Measurements from ENCODE around the gene SHB.

Gene SHB

DNA sequence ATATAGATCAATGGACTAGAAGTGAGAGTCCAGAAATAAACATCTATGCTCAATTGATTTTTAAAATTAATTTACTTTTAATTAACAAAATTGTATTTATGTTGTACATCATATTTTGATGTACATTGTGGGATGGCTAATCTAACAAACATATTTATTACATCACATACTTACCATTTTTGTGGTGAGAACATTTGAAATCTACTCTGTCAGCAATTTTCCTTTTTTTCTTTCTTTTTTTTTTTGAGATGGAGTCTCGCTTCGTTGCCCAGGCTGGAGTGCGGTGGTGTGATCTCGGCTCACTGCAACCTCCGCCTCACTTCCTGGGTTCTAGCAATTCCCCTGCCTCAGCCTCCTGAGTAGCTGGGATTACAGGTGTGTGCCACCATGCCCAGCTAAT lies 32.4 kb upstream of the SHB start:
- H3K9me3 ChIP-seq (ENCODE audit: control insufficient read depth, low read length): no peaks in the 10 kb centered on the region
- no peak overlapping the region for H3K4ac ChIP-seq (ENCODE audit: low read depth in 1 of 2, low read length in 2 of 2)
- 94% methylated on average over 5 of the region's 5 CpGs for WGBS
- no peak overlapping the region for H3K14ac ChIP-seq (ENCODE audit: low read length in 2 of 2)
- peaks cover 3 to 10% of the 10 kb centered on the region in 2 experiments for H3K27me3 ChIP-seq (ENCODE audit: control insufficient read depth in 1 of 2, insufficient read depth in 1 of 2, low read length in 2 of 2)
- no peak overlapping the region for H3K4me2 ChIP-seq (ENCODE audit: low read length, poor library complexity, severe bottlenecking)
- H2AFZ ChIP-seq (ENCODE audit: low read depth, low read length): no peak overlapping the region
- no peak overlapping the region for H2BK12ac ChIP-seq (ENCODE audit: low read length in 2 of 2)
- H4K91ac ChIP-seq (ENCODE audit: low read length): no peak overlapping the region
- no peak overlapping the region for H2BK120ac ChIP-seq (ENCODE audit: low read depth, low read length)
- DNase-seq: no peak
- no peaks in the 10 kb centered on the region for H3K36me3 ChIP-seq (ENCODE audit: control insufficient read depth in 1 of 2, insufficient read depth in 2 of 2, low read depth in 1 of 2, low read length in 2 of 2)
- H4K8ac ChIP-seq (ENCODE audit: low read length): no peak overlapping the region
- no peak overlapping the region for H3K27ac ChIP-seq (ENCODE audit: low read length, poor library complexity, severe bottlenecking)
- no peak overlapping the region for H3K9ac ChIP-seq (ENCODE audit: low read length)
- no peak overlapping the region for H2AK5ac ChIP-seq (ENCODE audit: low read length, severe bottlenecking)
- H3K4me3 ChIP-seq (ENCODE audit: insufficient read depth in 1 of 2, low read depth in 1 of 2, low read length in 2 of 2): no peak overlapping the region
- no peak overlapping the region for H2BK15ac ChIP-seq (ENCODE audit: low read depth, poor library complexity, severe bottlenecking)
- no peak overlapping the region for H3K23ac ChIP-seq (ENCODE audit: low read length in 2 of 2)
- no peak overlapping the region for H2BK5ac ChIP-seq (ENCODE audit: low read depth, low read length, poor library complexity, severe bottlenecking)
- H3K4me1 ChIP-seq (ENCODE audit: control insufficient read depth, insufficient read depth, low read depth, low read length): no peaks in the 10 kb centered on the region
- no peak overlapping the region for H3K18ac ChIP-seq (ENCODE audit: low read depth in 1 of 2, low read length in 2 of 2)
- H3K79me1 ChIP-seq (replicated peaks; ENCODE audit: low read length, poor library complexity, severe bottlenecking): no peaks in the 10 kb centered on the region

DNA sequence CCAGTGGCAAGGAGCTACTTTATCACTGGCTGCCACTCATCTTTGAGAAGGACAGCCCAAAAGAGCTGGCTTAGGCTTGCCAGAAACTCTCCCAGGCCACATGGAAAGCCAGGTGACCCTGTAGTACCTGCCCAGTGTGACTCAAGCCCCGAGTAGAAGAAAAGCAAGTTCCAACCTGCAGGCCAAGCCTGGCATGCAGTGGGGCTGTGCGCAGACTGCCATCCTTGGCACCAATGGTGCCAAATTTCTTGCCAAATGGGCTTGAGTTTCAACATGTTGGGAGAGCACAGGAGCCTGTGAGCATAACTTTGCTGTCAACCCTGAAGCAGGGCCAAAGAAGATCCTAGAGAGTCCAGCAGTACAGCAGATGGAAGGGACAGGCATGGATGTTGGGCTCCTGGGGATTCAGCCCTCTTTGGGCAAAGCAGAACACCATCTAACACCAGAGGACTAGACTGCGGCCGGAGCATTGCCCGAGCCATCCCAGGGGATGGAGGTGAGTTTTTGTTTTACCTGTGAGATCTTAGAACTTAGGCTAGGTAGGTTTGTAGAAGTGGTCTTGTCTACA lies 27.3 kb upstream of the SHB start:
- Histone ChIP-seq H2BK15ac (ENCODE audit: low read depth, poor library complexity, severe bottlenecking) (no peak overlapping the region), H3K79me1 (replicated peaks; ENCODE audit: low read length, poor library complexity, severe bottlenecking) (no peaks in the 10 kb centered on the region), H3K36me3 (ENCODE audit: control insufficient read depth in 1 of 2, insufficient read depth in 2 of 2, low read depth in 1 of 2, low read length in 2 of 2) (no peaks in the 10 kb centered on the region), H3K14ac (ENCODE audit: low read length in 2 of 2) (no peak overlapping the region), H3K4me3 (ENCODE audit: insufficient read depth in 1 of 2, low read depth in 1 of 2, low read length in 2 of 2) (no peak overlapping the region), H3K4ac (ENCODE audit: low read depth in 1 of 2, low read length in 2 of 2) (no peak overlapping the region), H3K4me2 (ENCODE audit: low read length, poor library complexity, severe bottlenecking) (no peak overlapping the region), H2BK120ac (ENCODE audit: low read depth, low read length) (no peak overlapping the region), H2AFZ (ENCODE audit: low read depth, low read length) (no peak overlapping the region), H3K9ac (ENCODE audit: low read length) (no peak overlapping the region), H3K27me3 (ENCODE audit: control insufficient read depth in 1 of 2, insufficient read depth in 1 of 2, low read length in 2 of 2) (peaks cover 3 to 11% of the 10 kb centered on the region in 2 experiments), H3K18ac (ENCODE audit: low read depth in 1 of 2, low read length in 2 of 2) (no peak overlapping the region), H2BK5ac (ENCODE audit: low read depth, low read length, poor library complexity, severe bottlenecking) (no peak overlapping the region), H3K9me3 (ENCODE audit: control insufficient read depth, low read length) (no peaks in the 10 kb centered on the region), H3K23ac (ENCODE audit: low read length in 2 of 2) (no peak overlapping the region), H4K8ac (ENCODE audit: low read length) (no peak overlapping the region), H2AK5ac (ENCODE audit: low read length, severe bottlenecking) (no peak overlapping the region), H4K91ac (ENCODE audit: low read length) (no peak overlapping the region), H3K4me1 (ENCODE audit: control insufficient read depth, insufficient read depth, low read depth, low read length) (peaks cover 2% of the 10 kb centered on the region), H2BK12ac (ENCODE audit: low read length in 2 of 2) (no peak overlapping the region), H3K27ac (ENCODE audit: low read length, poor library complexity, severe bottlenecking) (no peak overlapping the region)
- no peak for DNase-seq
- WGBS: 97% methylated on average over 5 of the region's 5 CpGs

DNA sequence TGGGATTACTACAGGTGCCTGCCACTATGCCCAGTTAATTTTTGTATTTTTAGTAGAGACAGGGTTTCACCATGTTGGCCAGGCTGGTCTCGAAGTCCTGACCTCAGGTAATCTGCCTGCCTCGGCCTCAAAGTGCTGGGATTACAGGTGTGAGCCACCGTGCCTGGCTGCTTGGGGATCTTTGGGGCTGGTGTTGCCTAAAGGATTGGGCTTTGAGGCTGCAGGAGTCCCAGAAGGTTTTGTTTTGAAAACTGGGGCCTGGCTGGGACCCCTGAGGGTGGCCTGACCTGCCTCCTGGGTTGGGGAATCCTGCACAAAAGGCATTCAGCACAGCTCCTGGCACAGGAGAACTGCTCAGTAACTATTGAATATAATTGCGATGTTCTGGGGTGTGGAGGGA lies 25.1 kb upstream of the SHB start:
- 92% methylated on average over 4 of the region's 4 CpGs for WGBS
- H2BK5ac ChIP-seq (ENCODE audit: low read depth, low read length, poor library complexity, severe bottlenecking): no peak overlapping the region
- H3K23ac ChIP-seq (ENCODE audit: low read length in 2 of 2): no peak overlapping the region
- H3K4me3 ChIP-seq (ENCODE audit: insufficient read depth in 1 of 2, low read depth in 1 of 2, low read length in 2 of 2): no peak overlapping the region
- no peak overlapping the region for H4K8ac ChIP-seq (ENCODE audit: low read length)
- H3K4me1 ChIP-seq (ENCODE audit: control insufficient read depth, insufficient read depth, low read depth, low read length): peaks cover 2% of the 10 kb centered on the region
- peaks cover under 1 to 7% of the 10 kb centered on the region in 2 experiments for H3K27me3 ChIP-seq (ENCODE audit: control insufficient read depth in 1 of 2, insufficient read depth in 1 of 2, low read length in 2 of 2)
- no peak overlapping the region for H2BK12ac ChIP-seq (ENCODE audit: low read length in 2 of 2)
- no peak overlapping the region for H4K91ac ChIP-seq (ENCODE audit: low read length)
- H3K4me2 ChIP-seq (ENCODE audit: low read length, poor library complexity, severe bottlenecking): no peak overlapping the region
- no peak overlapping the region for H3K27ac ChIP-seq (ENCODE audit: low read length, poor library complexity, severe bottlenecking)
- no peak overlapping the region for H3K9ac ChIP-seq (ENCODE audit: low read length)
- no peak for DNase-seq
- no peak overlapping the region for H2AFZ ChIP-seq (ENCODE audit: low read depth, low read length)
- no peaks in the 10 kb centered on the region for H3K79me1 ChIP-seq (replicated peaks; ENCODE audit: low read length, poor library complexity, severe bottlenecking)
- H3K4ac ChIP-seq (ENCODE audit: low read depth in 1 of 2, low read length in 2 of 2): no peak overlapping the region
- no peak overlapping the region for H2BK15ac ChIP-seq (ENCODE audit: low read depth, poor library complexity, severe bottlenecking)
- H3K14ac ChIP-seq (ENCODE audit: low read length in 2 of 2): no peak overlapping the region
- no peaks in the 10 kb centered on the region for H3K9me3 ChIP-seq (ENCODE audit: control insufficient read depth, low read length)
- H2AK5ac ChIP-seq (ENCODE audit: low read length, severe bottlenecking): no peak overlapping the region
- no peak overlapping the region for H2BK120ac ChIP-seq (ENCODE audit: low read depth, low read length)
- H3K18ac ChIP-seq (ENCODE audit: low read depth in 1 of 2, low read length in 2 of 2): no peak overlapping the region
- H3K36me3 ChIP-seq (ENCODE audit: control insufficient read depth in 1 of 2, insufficient read depth in 2 of 2, low read depth in 1 of 2, low read length in 2 of 2): no peaks in the 10 kb centered on the region

DNA sequence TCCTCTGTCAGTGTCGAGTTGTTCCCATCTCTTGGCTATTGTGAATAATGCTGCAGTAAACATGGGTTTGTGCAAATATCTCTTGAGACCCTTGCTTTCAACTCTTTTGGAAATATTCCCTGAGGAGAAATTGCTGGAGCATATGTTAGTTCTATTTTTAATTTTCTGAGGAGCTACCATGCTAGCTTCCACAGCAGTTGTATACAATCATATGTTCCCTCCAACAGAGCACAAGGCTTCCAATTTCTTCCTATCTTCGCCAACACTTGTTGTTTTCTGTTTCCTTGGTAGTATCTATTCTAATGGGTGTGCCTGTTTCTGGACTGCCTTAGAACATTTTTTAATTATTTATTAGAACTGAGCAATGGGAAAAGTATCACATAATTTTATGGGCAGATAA lies 23.6 kb upstream of the SHB start:
- Histone ChIP-seq H3K4me2 (ENCODE audit: low read length, poor library complexity, severe bottlenecking) (no peak overlapping the region), H2BK5ac (ENCODE audit: low read depth, low read length, poor library complexity, severe bottlenecking) (no peak overlapping the region), H2BK15ac (ENCODE audit: low read depth, poor library complexity, severe bottlenecking) (no peak overlapping the region), H3K27ac (ENCODE audit: low read length, poor library complexity, severe bottlenecking) (no peak overlapping the region), H2AFZ (ENCODE audit: low read depth, low read length) (no peak overlapping the region), H3K4me3 (ENCODE audit: insufficient read depth in 1 of 2, low read depth in 1 of 2, low read length in 2 of 2) (no peak overlapping the region), H2BK120ac (ENCODE audit: low read depth, low read length) (no peak overlapping the region), H2BK12ac (ENCODE audit: low read length in 2 of 2) (no peak overlapping the region), H3K9ac (ENCODE audit: low read length) (no peak overlapping the region), H4K91ac (ENCODE audit: low read length) (no peak overlapping the region), H3K23ac (ENCODE audit: low read length in 2 of 2) (no peak overlapping the region), H2AK5ac (ENCODE audit: low read length, severe bottlenecking) (no peak overlapping the region), H3K14ac (ENCODE audit: low read length in 2 of 2) (no peak overlapping the region), H3K9me3 (ENCODE audit: control insufficient read depth, low read length) (no peaks in the 10 kb centered on the region), H4K8ac (ENCODE audit: low read length) (no peak overlapping the region), H3K36me3 (ENCODE audit: control insufficient read depth in 1 of 2, insufficient read depth in 2 of 2, low read depth in 1 of 2, low read length in 2 of 2) (no peaks in the 10 kb centered on the region), H3K27me3 (ENCODE audit: control insufficient read depth in 1 of 2, insufficient read depth in 1 of 2, low read length in 2 of 2) (peaks cover 0 to 3% of the 10 kb centered on the region in 2 experiments), H3K4me1 (ENCODE audit: control insufficient read depth, insufficient read depth, low read depth, low read length) (peaks cover 4% of the 10 kb centered on the region), H3K79me1 (replicated peaks; ENCODE audit: low read length, poor library complexity, severe bottlenecking) (no peaks in the 10 kb centered on the region), H3K18ac (ENCODE audit: low read depth in 1 of 2, low read length in 2 of 2) (no peak overlapping the region), H3K4ac (ENCODE audit: low read depth in 1 of 2, low read length in 2 of 2) (no peak overlapping the region)
- 90% methylated on average over 1 of the region's 2 CpGs for WGBS
- DNase-seq: no peak

Measured in mesenchymal stem cell (in vitro differentiated cells and primary cell).